Type B pancreatic cell (in vitro differentiated cells): ENCODE results near the gene IFFO2. TPM values are rescaled to one million over a fixed set of nuclear protein-coding genes. Genes with fewer than 3 reads are reported as not detected.

Experiments used
- DNase-seq: peaks from one replicate; pipeline ENCODE4 v3.0.0; 2021; ENCODE audit warnings: mixed read lengths; ENCODE audit not compliant: unreplicated experiment; ENCODE audit errors: extremely low spot score
- H3K27ac Mint-ChIP-seq: 2 replicates; pipeline ENCODE4 v1.8.0; 2021; ENCODE audit warnings: mild to moderate bottlenecking, mixed read lengths
- H3K27me3 Mint-ChIP-seq: 2 replicates; pipeline ENCODE4 v1.8.0; 2021; ENCODE audit warnings: mixed read lengths
- H3K36me3 Mint-ChIP-seq: 2 replicates; pipeline ENCODE4 v1.8.0; 2021; ENCODE audit warnings: mixed read lengths
- H3K4me1 Mint-ChIP-seq: one replicate; pipeline ENCODE4 v1.8.0; 2021; ENCODE audit warnings: mixed read lengths; ENCODE audit not compliant: unreplicated experiment
- H3K4me3 Mint-ChIP-seq: 2 replicates; pipeline ENCODE4 v1.8.0; 2021; ENCODE audit warnings: mild to moderate bottlenecking, mixed read lengths
- H3K9me3 Mint-ChIP-seq: 2 replicates; pipeline ENCODE4 v1.8.0; 2021; ENCODE audit warnings: mixed read lengths
- total RNA-seq: library from RNA; stranded (reverse); gene quantifications from 2 replicates; pipeline ENCODE4 v1.2.1, GENCODE V29; 2021; ENCODE audit warnings: low replicate concordance
- TF ChIP-seq, protein P1 (sequence below): fragments of 200-600 bp; sonication (generic); conservative IDR thresholded peaks from 2 replicates; pipeline ENCODE4 v1.5.0; 2021; ENCODE audit warnings: antibody characterized with exemption, mild to moderate bottlenecking

IFFO2 gene
- total RNA-seq, 1 donor from 2014 or later = 11.3 TPM

DNA sequence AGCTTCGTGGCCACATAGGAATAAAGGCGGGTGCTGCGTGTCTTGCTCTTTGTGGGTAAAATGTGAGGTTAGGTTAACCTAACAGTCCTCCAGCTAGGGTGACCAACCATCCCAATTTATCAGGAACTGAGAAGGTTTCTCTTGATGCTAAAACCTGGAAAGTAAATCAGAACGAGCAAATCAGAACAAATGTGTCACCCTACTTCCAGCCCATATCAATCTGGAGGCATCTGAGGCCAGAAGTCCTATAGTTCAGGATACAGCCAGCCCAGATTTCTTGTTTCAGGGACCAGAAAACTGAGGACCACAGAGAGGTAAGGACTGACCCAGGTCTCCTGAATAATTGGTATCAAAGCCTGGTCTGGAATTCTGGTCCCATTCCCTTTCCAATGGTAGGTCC is 3.1 kb upstream of the IFFO2 start:
- peaks cover 65% of the 10 kb centered on the region for H3K27me3 Mint-ChIP-seq

DNA sequence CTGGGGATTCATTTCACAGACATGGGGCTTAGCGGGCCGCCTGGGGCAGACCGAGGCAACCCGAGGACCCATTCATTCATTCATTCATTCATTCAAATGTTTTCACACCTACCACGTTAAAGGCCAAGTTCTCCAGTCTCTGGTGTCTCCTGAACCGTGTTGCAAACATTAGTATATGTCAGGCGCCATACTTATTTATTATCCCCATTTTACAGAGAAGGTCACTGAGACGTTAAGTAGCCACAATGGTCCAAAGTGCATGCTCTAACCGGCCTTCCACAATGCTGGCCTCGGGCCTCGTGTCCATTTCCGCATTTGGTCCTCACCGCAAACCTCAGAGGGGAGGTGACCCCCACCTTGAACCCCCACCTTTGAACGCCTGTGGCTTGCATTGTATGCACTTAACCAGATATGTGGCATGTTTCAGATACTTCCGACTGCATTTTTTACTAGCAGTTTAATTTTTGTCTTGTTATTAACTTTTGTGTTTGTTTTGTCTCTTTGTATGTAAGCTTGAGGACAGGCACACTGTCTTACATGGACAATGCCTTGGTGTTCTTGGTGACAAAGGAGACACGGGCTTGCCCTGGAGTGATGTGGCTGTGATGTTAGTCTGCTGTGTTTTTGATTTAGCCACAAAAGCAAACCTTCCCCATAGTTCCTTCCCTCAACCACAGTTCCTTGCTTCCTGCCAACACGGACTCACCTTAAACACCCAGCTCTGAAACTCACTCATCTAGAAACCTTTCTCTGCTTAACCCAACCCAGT is 1.2 kb upstream of the IFFO2 start:
- no peaks in the 10 kb centered on the region for H3K36me3 Mint-ChIP-seq
- H3K27ac Mint-ChIP-seq = peak overlapping the region; percentile 5
- H3K9me3 Mint-ChIP-seq = no peaks in the 10 kb centered on the region
- H3K4me3 Mint-ChIP-seq = peak overlapping the region; percentile 71
- no peak for DNase-seq
- H3K27me3 Mint-ChIP-seq = peaks cover 66% of the 10 kb centered on the region
- H3K4me1 Mint-ChIP-seq = peaks cover 14% of the 10 kb centered on the region
- TF ChIP-seq, protein P1, sequence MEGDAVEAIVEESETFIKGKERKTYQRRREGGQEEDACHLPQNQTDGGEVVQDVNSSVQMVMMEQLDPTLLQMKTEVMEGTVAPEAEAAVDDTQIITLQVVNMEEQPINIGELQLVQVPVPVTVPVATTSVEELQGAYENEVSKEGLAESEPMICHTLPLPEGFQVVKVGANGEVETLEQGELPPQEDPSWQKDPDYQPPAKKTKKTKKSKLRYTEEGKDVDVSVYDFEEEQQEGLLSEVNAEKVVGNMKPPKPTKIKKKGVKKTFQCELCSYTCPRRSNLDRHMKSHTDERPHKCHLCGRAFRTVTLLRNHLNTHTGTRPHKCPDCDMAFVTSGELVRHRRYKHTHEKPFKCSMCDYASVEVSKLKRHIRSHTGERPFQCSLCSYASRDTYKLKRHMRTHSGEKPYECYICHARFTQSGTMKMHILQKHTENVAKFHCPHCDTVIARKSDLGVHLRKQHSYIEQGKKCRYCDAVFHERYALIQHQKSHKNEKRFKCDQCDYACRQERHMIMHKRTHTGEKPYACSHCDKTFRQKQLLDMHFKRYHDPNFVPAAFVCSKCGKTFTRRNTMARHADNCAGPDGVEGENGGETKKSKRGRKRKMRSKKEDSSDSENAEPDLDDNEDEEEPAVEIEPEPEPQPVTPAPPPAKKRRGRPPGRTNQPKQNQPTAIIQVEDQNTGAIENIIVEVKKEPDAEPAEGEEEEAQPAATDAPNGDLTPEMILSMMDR = no peak

More for the DNA sequence above, 3.1 kb upstream of the IFFO2 start:
- peaks cover 7% of the 10 kb centered on the region for H3K4me1 Mint-ChIP-seq
- no peak overlapping the region for H3K4me3 Mint-ChIP-seq
- H3K9me3 Mint-ChIP-seq = no peaks in the 10 kb centered on the region
- no peaks in the 10 kb centered on the region for H3K36me3 Mint-ChIP-seq
- TF ChIP-seq, protein P1 = no peak
- no peak overlapping the region for H3K27ac Mint-ChIP-seq
- DNase-seq = no peak

DNA sequence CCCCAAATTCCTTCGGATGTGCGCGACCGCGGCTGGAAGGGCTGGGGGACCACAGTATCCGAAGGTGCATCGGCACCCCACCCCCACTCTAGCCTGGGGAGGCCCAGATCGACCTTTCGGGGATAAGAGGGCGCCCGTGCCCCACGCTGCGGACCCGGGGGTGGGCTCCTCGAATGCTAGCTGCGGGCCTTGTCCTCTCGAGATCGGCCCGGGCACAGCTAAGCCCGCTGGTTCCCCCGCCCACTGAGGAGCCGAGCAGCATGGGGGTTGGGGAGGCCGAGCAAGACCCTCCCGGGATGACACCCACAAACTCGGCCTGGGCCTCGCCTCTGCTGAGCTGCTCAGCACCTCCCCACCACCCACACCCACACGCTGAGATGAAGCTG is 653 bp upstream of the IFFO2 start:
- Mint-ChIP-seq H3K4me1 (peaks cover 20% of the 10 kb centered on the region), H3K27me3 (peaks cover 64% of the 10 kb centered on the region), H3K27ac (no peak overlapping the region)

DNA sequence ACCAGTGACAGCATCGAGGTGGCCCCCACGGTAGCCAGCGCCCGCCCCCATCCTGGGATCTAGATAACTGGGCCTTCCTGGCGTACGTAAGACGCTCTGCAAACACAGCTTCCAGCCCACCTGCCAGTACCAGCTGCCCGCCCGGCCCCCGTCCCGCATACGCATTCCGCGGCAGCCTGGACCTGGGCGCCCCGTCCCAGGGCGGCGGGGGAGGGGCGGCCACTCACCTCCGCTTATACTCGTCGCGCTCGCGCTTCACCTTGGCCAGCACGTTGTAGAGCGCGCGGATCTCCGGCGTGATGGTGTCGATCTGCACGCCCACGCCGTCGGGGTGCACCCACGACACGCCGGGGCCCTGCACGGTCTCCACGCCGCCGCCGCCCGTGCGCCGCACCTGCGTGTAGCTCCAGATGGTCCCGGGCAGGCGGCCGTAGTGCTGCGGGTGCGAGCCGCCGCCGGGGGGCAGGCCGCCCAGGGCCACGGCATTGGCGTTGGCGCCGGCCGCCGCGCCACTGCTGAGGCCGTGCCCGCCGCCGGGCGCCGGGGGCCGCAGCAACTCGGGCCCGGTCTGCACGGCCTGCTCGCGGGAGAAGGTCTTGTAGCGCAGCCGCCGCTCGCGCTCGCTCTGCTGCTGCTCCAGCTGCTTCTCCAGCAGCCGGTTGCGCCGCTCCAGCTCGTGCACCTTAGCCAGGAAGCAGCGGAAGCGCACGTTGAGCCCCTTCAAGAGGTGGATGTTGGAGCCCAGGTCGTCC is 859 bp downstream of the IFFO2 start:
- Mint-ChIP-seq H3K4me1 (peaks cover 20% of the 10 kb centered on the region), H3K4me3 (peak overlapping the region; percentile 87), H3K27ac (peak overlapping the region; percentile 23), H3K9me3 (no peaks in the 10 kb centered on the region), H3K36me3 (no peaks in the 10 kb centered on the region), H3K27me3 (peaks cover 54% of the 10 kb centered on the region)
- TF ChIP-seq, protein P1 = peak; percentile 24
- no peak for DNase-seq

More for the DNA sequence above, 653 bp upstream of the IFFO2 start:
- DNase-seq = no peak
- peak overlapping the region; percentile 71 for H3K4me3 Mint-ChIP-seq
- TF ChIP-seq, protein P1 = no peak
- H3K36me3 Mint-ChIP-seq = no peaks in the 10 kb centered on the region
- H3K9me3 Mint-ChIP-seq = no peaks in the 10 kb centered on the region

DNA sequence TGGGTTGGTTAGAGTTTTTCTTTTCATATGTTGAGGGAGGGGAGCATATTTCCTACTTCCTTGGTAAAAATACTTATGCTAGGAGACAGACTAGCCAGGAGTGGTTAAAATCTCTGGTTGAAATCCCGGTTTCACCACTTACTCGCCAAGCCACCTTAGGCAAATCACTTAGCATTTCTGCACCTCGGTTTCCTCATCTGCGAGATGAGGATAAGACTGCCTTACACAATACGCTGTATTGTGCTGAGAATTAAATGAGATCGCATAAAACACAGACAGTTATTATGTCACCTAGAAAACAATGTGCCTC is 1.4 kb downstream of the IFFO2 start:
- DNase-seq = no peak
- peaks cover 24% of the 10 kb centered on the region for H3K4me1 Mint-ChIP-seq
- H3K27ac Mint-ChIP-seq = peak overlapping the region; percentile 23
- peak overlapping the region; percentile 87 for H3K4me3 Mint-ChIP-seq
- TF ChIP-seq, protein P1 = no peak
- H3K27me3 Mint-ChIP-seq = peaks cover 49% of the 10 kb centered on the region
- H3K9me3 Mint-ChIP-seq = no peaks in the 10 kb centered on the region
- no peaks in the 10 kb centered on the region for H3K36me3 Mint-ChIP-seq
